Astrocyte (in vitro differentiated cells and primary cell): ENCODE measurements around the gene KIF7.

Experiments used
- EZH2 ChIP-seq: IDR thresholded peaks from 2 replicates; pipeline ENCODE4 v1.6.1; 2012; ENCODE audit warnings: mild to moderate bottlenecking, low read length, inconsistent platforms; ENCODE audit not compliant: insufficient read depth
- TF ChIP-seq, protein P1 (sequence below): IDR thresholded peaks from 2 replicates; pipeline ENCODE4 v1.5.1; 2011; ENCODE audit warnings: low read depth, mild to moderate bottlenecking, inconsistent platforms, low read length, moderate library complexity; ENCODE audit not compliant: insufficient read depth

DNA sequence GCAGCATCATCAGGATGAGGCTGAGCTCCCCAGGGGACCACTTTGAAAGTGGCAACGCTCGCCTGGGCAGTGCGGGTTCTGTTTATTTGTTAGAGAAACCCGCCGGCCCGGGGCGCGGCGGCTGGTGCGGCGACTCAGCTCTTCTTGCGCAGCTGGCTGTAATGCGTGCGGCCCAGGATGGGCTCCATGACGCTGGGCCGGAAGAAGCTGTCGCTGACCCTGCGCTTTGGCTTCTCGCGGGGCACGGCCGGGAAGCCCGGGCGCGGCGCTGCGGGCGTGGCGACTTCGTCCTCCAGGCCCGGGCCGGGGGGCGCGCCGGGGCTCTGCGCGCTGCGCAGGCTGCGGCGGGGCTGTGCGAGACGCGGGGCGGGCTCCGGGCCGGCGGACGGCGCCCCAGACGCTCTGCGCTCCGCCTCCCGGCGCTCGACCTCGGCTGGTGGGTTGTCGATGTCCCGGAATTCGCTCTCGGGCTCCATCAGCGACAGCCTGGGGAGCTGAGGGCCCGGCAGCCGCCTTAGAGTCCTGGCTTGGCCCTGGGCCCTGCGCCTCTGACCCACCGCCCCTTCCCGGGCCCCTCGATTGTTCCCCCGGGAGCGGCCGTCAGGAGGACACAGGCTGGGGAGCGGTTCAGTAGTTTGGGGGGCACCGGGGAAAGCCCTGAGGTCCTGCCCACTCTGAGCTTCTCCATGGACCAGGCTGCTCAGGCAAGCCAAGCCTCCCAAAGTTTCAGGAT, 10.3 kb upstream of the KIF7 start:
- TF ChIP-seq, protein P1, sequence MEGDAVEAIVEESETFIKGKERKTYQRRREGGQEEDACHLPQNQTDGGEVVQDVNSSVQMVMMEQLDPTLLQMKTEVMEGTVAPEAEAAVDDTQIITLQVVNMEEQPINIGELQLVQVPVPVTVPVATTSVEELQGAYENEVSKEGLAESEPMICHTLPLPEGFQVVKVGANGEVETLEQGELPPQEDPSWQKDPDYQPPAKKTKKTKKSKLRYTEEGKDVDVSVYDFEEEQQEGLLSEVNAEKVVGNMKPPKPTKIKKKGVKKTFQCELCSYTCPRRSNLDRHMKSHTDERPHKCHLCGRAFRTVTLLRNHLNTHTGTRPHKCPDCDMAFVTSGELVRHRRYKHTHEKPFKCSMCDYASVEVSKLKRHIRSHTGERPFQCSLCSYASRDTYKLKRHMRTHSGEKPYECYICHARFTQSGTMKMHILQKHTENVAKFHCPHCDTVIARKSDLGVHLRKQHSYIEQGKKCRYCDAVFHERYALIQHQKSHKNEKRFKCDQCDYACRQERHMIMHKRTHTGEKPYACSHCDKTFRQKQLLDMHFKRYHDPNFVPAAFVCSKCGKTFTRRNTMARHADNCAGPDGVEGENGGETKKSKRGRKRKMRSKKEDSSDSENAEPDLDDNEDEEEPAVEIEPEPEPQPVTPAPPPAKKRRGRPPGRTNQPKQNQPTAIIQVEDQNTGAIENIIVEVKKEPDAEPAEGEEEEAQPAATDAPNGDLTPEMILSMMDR = no peak
- TF ChIP-seq EZH2 = no peak
